Measurements from ENCODE around the gene DPY19L1.
"Not testable (repeated sequence)": the region's sequence is repeated elsewhere in the genome, so short reads cannot be mapped to it uniquely, and the experiment has no call there.

The DPY19L1 gene

GRCh38 chr7:35004531-35005095 is 32.7 kb downstream of the DPY19L1 start:
- Histone ChIP-seq H3K56ac (ENCODE audit: low read length) (no peak overlapping the region), H3K79me1 (ENCODE audit: low read length) (peaks cover 1% of the 10 kb centered on the region), H3K9ac (ENCODE audit: low read length) (no peak overlapping the region), H3K36me3 (ENCODE audit: control insufficient read depth, insufficient read depth, low read length) (no peaks in the 10 kb centered on the region), H3K79me2 (ENCODE audit: control insufficient read depth, insufficient read depth, low read length) (peaks cover 1% of the 10 kb centered on the region), H3K23ac (ENCODE audit: low read length) (no peak overlapping the region), H3K27me3 (ENCODE audit: insufficient read depth, low read length, poor library complexity) (no peaks in the 10 kb centered on the region), H4K8ac (ENCODE audit: low read depth, low read length) (no peak overlapping the region), H2AK5ac (ENCODE audit: low read length) (no peak overlapping the region), H3K4me2 (ENCODE audit: low read length) (no peak overlapping the region), H3K4me1 (ENCODE audit: control insufficient read depth, low read depth, low read length) (no peaks in the 10 kb centered on the region), H3K4me3 (ENCODE audit: low read length) (no peak overlapping the region), H3K27ac (ENCODE audit: low read depth, low read length) (no peak overlapping the region), H2BK5ac (ENCODE audit: low read length) (no peak overlapping the region), H3K4ac (ENCODE audit: low read depth, low read length) (no peak overlapping the region), H2BK120ac (ENCODE audit: low read depth, low read length) (no peak overlapping the region), H2BK15ac (replicated peaks; ENCODE audit: low read depth) (no peak overlapping the region), H3K18ac (ENCODE audit: low read length) (no peak overlapping the region), H4K5ac (ENCODE audit: low read length) (no peak overlapping the region)
- no CpG with 5 or more reads among the region's 1 CpG for WGBS (ENCODE audit: extremely low coverage, insufficient coverage, low lambda C conversion rate)
- no peak for DNase-seq

GRCh38 chr7:35003679-35004303 is 33.5 kb downstream of the DPY19L1 start:
- Histone ChIP-seq H3K79me1 (ENCODE audit: low read length) (peaks cover 1% of the 10 kb centered on the region), H2AK5ac (ENCODE audit: low read length) (no peak overlapping the region), H2BK5ac (ENCODE audit: low read length) (no peak overlapping the region), H3K4me1 (ENCODE audit: control insufficient read depth, low read depth, low read length) (no peaks in the 10 kb centered on the region), H3K56ac (ENCODE audit: low read length) (peak overlapping the region; percentile 49), H3K36me3 (ENCODE audit: control insufficient read depth, insufficient read depth, low read length) (no peaks in the 10 kb centered on the region), H4K5ac (ENCODE audit: low read length) (no peak overlapping the region), H2BK15ac (replicated peaks; ENCODE audit: low read depth) (no peak overlapping the region), H3K4me2 (ENCODE audit: low read length) (no peak overlapping the region), H3K9ac (ENCODE audit: low read length) (no peak overlapping the region), H3K18ac (ENCODE audit: low read length) (peak overlapping the region; percentile 25), H2BK120ac (ENCODE audit: low read depth, low read length) (no peak overlapping the region), H3K23ac (ENCODE audit: low read length) (no peak overlapping the region), H4K8ac (ENCODE audit: low read depth, low read length) (no peak overlapping the region), H3K4ac (ENCODE audit: low read depth, low read length) (no peak overlapping the region), H3K27ac (ENCODE audit: low read depth, low read length) (peak overlapping the region; percentile 64), H3K27me3 (ENCODE audit: insufficient read depth, low read length, poor library complexity) (no peaks in the 10 kb centered on the region), H3K79me2 (ENCODE audit: control insufficient read depth, insufficient read depth, low read length) (peaks cover 1% of the 10 kb centered on the region), H3K4me3 (ENCODE audit: low read length) (no peak overlapping the region)
- WGBS (ENCODE audit: extremely low coverage, insufficient coverage, low lambda C conversion rate): no CpG with 5 or more reads among the region's 7 CpGs
- peak; percentile 77 for DNase-seq

GRCh38 chr7:35003177-35003650 is 34.1 kb downstream of the DPY19L1 start:
- not testable (repeated sequence) for H3K4ac ChIP-seq (ENCODE audit: low read depth, low read length); H3K79me2 ChIP-seq (ENCODE audit: control insufficient read depth, insufficient read depth, low read length); H2AK5ac ChIP-seq (ENCODE audit: low read length); H3K4me2 ChIP-seq (ENCODE audit: low read length); H3K4me1 ChIP-seq (ENCODE audit: control insufficient read depth, low read depth, low read length); H2BK15ac ChIP-seq (replicated peaks; ENCODE audit: low read depth); H3K4me3 ChIP-seq (ENCODE audit: low read length); H2BK5ac ChIP-seq (ENCODE audit: low read length); H3K27me3 ChIP-seq (ENCODE audit: insufficient read depth, low read length, poor library complexity); DNase-seq; H2BK120ac ChIP-seq (ENCODE audit: low read depth, low read length); H4K5ac ChIP-seq (ENCODE audit: low read length); H3K36me3 ChIP-seq (ENCODE audit: control insufficient read depth, insufficient read depth, low read length); H4K8ac ChIP-seq (ENCODE audit: low read depth, low read length); H3K9ac ChIP-seq (ENCODE audit: low read length); H3K79me1 ChIP-seq (ENCODE audit: low read length); H3K18ac ChIP-seq (ENCODE audit: low read length)
- Histone ChIP-seq H3K56ac (ENCODE audit: low read length) (peak overlapping the region; percentile 49), H3K27ac (ENCODE audit: low read depth, low read length) (peak overlapping the region; percentile 64), H3K23ac (ENCODE audit: low read length) (peak overlapping the region; percentile 24)
- WGBS (ENCODE audit: extremely low coverage, insufficient coverage, low lambda C conversion rate): no CpG with 5 or more reads among the region's 1 CpG

GRCh38 chr7:34998335-34998734 is 39.0 kb downstream of the DPY19L1 start:
- not testable (repeated sequence) for H3K4me2 ChIP-seq (ENCODE audit: low read length); H3K27me3 ChIP-seq (ENCODE audit: insufficient read depth, low read length, poor library complexity); H3K4ac ChIP-seq (ENCODE audit: low read depth, low read length); H3K36me3 ChIP-seq (ENCODE audit: control insufficient read depth, insufficient read depth, low read length); H2BK5ac ChIP-seq (ENCODE audit: low read length); H3K9ac ChIP-seq (ENCODE audit: low read length); H3K79me2 ChIP-seq (ENCODE audit: control insufficient read depth, insufficient read depth, low read length); DNase-seq; H4K8ac ChIP-seq (ENCODE audit: low read depth, low read length); H2AK5ac ChIP-seq (ENCODE audit: low read length); H2BK120ac ChIP-seq (ENCODE audit: low read depth, low read length); H4K5ac ChIP-seq (ENCODE audit: low read length); H3K79me1 ChIP-seq (ENCODE audit: low read length); H2BK15ac ChIP-seq (replicated peaks; ENCODE audit: low read depth); H3K4me3 ChIP-seq (ENCODE audit: low read length); H3K4me1 ChIP-seq (ENCODE audit: control insufficient read depth, low read depth, low read length); H3K18ac ChIP-seq (ENCODE audit: low read length); H3K23ac ChIP-seq (ENCODE audit: low read length); H3K56ac ChIP-seq (ENCODE audit: low read length); H3K27ac ChIP-seq (ENCODE audit: low read depth, low read length)
- WGBS (ENCODE audit: extremely low coverage, insufficient coverage, low lambda C conversion rate): no CpG with 5 or more reads among the region's 6 CpGs

GRCh38 chr7:34996423-34997090 is 40.7 kb downstream of the DPY19L1 start:
- H4K5ac ChIP-seq (ENCODE audit: low read length); H3K36me3 ChIP-seq (ENCODE audit: control insufficient read depth, insufficient read depth, low read length); H3K79me2 ChIP-seq (ENCODE audit: control insufficient read depth, insufficient read depth, low read length); H2AK5ac ChIP-seq (ENCODE audit: low read length); H3K9ac ChIP-seq (ENCODE audit: low read length); H2BK120ac ChIP-seq (ENCODE audit: low read depth, low read length); H3K4me1 ChIP-seq (ENCODE audit: control insufficient read depth, low read depth, low read length); DNase-seq; H3K4me2 ChIP-seq (ENCODE audit: low read length); H3K4ac ChIP-seq (ENCODE audit: low read depth, low read length); H3K27ac ChIP-seq (ENCODE audit: low read depth, low read length); H3K27me3 ChIP-seq (ENCODE audit: insufficient read depth, low read length, poor library complexity); H3K56ac ChIP-seq (ENCODE audit: low read length); H2BK5ac ChIP-seq (ENCODE audit: low read length); H3K79me1 ChIP-seq (ENCODE audit: low read length); H3K4me3 ChIP-seq (ENCODE audit: low read length); H2BK15ac ChIP-seq (replicated peaks; ENCODE audit: low read depth); H4K8ac ChIP-seq (ENCODE audit: low read depth, low read length); H3K23ac ChIP-seq (ENCODE audit: low read length); H3K18ac ChIP-seq (ENCODE audit: low read length): not testable (repeated sequence)
- no CpG with 5 or more reads among the region's 5 CpGs for WGBS (ENCODE audit: extremely low coverage, insufficient coverage, low lambda C conversion rate)

Data from mesendoderm (in vitro differentiated cells).